A673 (cell line): ENCODE data around the gene OR2A14.
A peak's percentile ranks its signal among the peaks of the same experiment; 100 is the strongest.

Experiments
- CTCF ChIP-seq: fragments of 300-800, 200-600 bp; sonication (generic); conservative IDR thresholded peaks from 2 replicates; pipeline ENCODE4 v1.5.1; 2017; ENCODE audit warnings: low read depth, mild to moderate bottlenecking, antibody characterized with exemption, low read length, moderate library complexity, mixed read lengths
- EZH2 ChIP-seq: fragments of 200-600 bp; sonication (generic); IDR thresholded peaks from 2 replicates; pipeline ENCODE4 v1.6.1; 2017; ENCODE audit warnings: borderline replicate concordance, low read depth, mild to moderate bottlenecking, mixed read lengths, antibody characterized with exemption, low read length; ENCODE audit not compliant: poor library complexity, severe bottlenecking

GRCh38 chr7:144074374-144074773, 48.6 kb upstream of the OR2A14 start:
- TF ChIP-seq CTCF, result peak; percentile 29; the same call in 1 of the 2 replicates
- TF ChIP-seq EZH2, result no peak
